ENCODE results near the gene TMEM94. TPM values are rescaled to one million over a fixed set of nuclear protein-coding genes. Genes with fewer than 3 reads are reported as not detected.

The TMEM94 gene
- total RNA-seq, 1 experiment from 2014 or later: 61.4 TPM

GRCh38 chr17:75513641-75514000 is 57.2 kb downstream of the TMEM94 start:
- Histone ChIP-seq H4K5ac (ENCODE audit: insufficient read length, low read depth, low read length) (no peak overlapping the region), H2BK5ac (ENCODE audit: insufficient read length, low read length) (no peak overlapping the region), H4K8ac (replicated peaks; ENCODE audit: insufficient read length, low read depth, low read length) (no peak overlapping the region), H3K79me2 (ENCODE audit: insufficient read depth, low read length) (no peaks in the 10 kb centered on the region; the same call in 1 of the 2 replicates), H3K4ac (ENCODE audit: low read depth, low read length) (no peak overlapping the region), H3K27ac (ENCODE audit: insufficient read length, low read depth, low read length) (no peak overlapping the region), H2BK15ac (ENCODE audit: low read depth, low read length) (no peak overlapping the region), H3K18ac (ENCODE audit: insufficient read length, low read depth, low read length) (no peak overlapping the region), H2BK20ac (ENCODE audit: low read depth, low read length, poor library complexity, severe bottlenecking) (no peak overlapping the region), H2BK120ac (ENCODE audit: low read depth, low read length, poor library complexity, severe bottlenecking) (no peak overlapping the region), H3K27me3 (ENCODE audit: insufficient read depth, low read length) (no peaks in the 10 kb centered on the region), H2BK12ac (ENCODE audit: insufficient read length, low read depth, low read length) (no peak overlapping the region), H3K4me1 (ENCODE audit: insufficient read depth, low read length) (no peaks in the 10 kb centered on the region; the same call in 1 of the 2 replicates), H2AK5ac (ENCODE audit: insufficient read length, low read length) (no peak overlapping the region), H3K23me2 (ENCODE audit: insufficient read length, low read depth, low read length, poor library complexity, severe bottlenecking) (peaks cover 8% of the 10 kb centered on the region), H3K9me3 (ENCODE audit: control insufficient read depth, low read depth, low read length) (no peaks in the 10 kb centered on the region), H4K20me1 (ENCODE audit: control insufficient read depth, insufficient read depth, insufficient read length) (no peaks in the 10 kb centered on the region), H3T11ph (ENCODE audit: low read length) (no peak overlapping the region), H3K23ac (ENCODE audit: insufficient read length, low read depth, low read length) (no peak overlapping the region), H4K91ac (ENCODE audit: insufficient read length, low read depth, low read length) (no peak overlapping the region), H2AFZ (ENCODE audit: low read length) (no peak overlapping the region), H3K9ac (ENCODE audit: extremely low read depth, insufficient read length, low read length) (no peak overlapping the region), H3K14ac (ENCODE audit: insufficient read depth, low read length) (no peak overlapping the region), H3K4me2 (ENCODE audit: insufficient read depth, insufficient read length, low read length) (no peak overlapping the region), H3K79me1 (ENCODE audit: insufficient read depth, low read depth, low read length, poor library complexity, severe bottlenecking) (no peaks in the 10 kb centered on the region), H3K56ac (ENCODE audit: insufficient read length, low read depth, low read length) (no peak overlapping the region)
- Mint-ChIP-seq H3K4me3 (peak overlapping the region; percentile 73 to 86), H3K4me1 (peaks cover 17 to 25% of the 10 kb centered on the region in 2 experiments), H3K9me3 (no peaks in the 10 kb centered on the region), H3K27ac (no peak overlapping the region), H3K27me3 (ENCODE audit: low read depth) (no peaks in the 10 kb centered on the region; the same call in 1 of the 2 replicates), H3K36me3 (ENCODE audit: insufficient read depth in 1 of 3, low read depth in 3 of 3) (peaks cover 12 to 43% (median 33%) of the 10 kb centered on the region in 3 experiments; a peak in 6 of 7 replicates)
- DNase-seq: no peak
- no peak for TF ChIP-seq CTCF (conservative IDR thresholded peaks at IDR 0.05)
- WGBS (ENCODE audit: extremely low coverage, insufficient read length, low lambda C conversion rate): no CpG with 5 or more reads among the region's 17 CpGs
